GM18511 (cell line): Measurements from ENCODE around the gene ACP5.
"Not testable (repeated sequence)": the region's sequence is repeated elsewhere in the genome, so short reads cannot be mapped to it uniquely, and the experiment has no call there.

Experiments
- ATAC-seq: cut with Tn5 transposase; IDR thresholded peaks from one replicate; pipeline ENCODE4 v1.9.1; 2021; ENCODE audit warnings: mild to moderate bottlenecking, moderate library complexity; ENCODE audit not compliant: unreplicated experiment

The ACP5 gene

DNA sequence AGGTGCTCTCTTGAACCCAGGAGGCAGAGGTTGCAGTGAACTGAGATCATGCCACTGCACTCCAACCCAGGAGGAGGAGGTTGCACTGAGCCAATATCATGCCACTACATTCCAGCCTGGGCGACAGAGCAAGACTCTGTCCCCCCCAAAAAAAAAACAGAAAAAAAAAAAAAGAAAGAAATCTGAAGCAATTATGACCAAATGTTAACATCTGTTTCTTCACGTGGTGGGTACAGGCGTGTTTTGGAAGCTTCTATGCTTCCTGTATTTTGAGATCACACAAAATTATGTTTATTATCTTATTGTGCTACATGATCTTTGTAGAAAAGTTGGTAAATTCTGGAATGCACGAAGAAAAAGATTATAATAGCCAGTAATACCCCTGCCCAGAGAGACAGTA is 2.7 kb upstream of the ACP5 start:
- ATAC-seq = no peak

DNA sequence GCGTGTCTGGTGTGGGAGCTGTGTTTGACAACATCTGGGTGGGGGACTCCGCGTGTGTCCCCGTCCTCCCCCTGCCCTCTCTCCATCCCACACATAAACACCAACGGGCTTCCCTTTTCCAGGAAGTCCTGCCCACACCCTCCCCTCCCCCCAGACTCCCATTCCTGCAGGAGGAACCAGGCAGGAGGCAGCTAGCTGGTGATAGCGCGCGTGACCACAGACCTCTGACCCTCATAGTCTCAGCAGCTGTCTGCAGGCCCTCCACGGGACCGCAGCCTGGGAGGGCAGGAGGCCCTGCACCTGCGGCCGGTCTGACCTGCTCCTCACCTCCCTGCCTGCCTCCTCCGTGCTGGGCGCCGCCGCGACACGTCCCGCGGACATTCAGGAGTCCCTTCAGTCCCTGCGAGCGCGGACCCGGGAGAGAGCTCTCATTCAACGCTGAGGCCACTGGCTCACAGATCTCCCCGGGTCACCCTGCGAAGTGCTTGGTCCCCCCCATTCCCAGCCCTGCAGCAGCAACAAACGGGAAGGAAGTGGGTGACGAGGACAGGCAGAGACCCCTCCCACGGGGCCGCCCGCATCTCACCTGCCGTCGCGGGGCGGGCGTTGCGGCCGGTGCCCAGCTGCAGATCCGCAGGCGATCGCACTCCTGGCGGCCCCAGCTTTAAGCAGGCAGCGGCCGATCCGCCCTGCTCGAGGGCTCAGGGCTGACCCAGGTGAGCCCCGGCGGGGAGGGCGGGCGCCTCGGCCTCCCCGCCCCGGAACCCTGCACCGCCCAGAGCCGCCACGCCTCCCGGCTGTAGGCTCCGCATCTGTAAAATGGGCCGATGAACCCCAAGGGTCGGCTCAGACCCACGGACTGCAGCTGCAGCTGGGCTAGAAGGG is 1.1 kb upstream of the ACP5 start:
- ATAC-seq = no peak

DNA sequence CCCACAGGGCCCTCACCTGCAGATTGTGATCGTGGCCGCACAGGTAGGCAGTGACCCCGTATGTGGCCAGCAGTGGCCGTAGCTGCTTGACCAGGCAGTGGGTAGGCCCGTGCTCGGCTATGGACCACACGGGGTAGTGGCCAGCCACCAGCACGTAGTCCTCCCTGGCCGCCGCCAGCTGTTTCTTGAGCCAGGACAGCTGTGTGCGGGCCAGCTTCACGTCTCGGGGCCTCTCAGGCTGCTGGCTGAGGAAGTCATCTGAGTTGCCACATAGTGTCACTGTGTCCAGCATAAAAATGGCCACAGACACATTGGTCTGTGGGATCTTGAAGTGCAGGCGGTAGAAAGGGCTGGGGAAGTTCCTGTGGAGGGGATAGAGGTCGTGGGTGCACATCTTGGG is 1.2 kb downstream of the ACP5 start:
- no peak for ATAC-seq

DNA sequence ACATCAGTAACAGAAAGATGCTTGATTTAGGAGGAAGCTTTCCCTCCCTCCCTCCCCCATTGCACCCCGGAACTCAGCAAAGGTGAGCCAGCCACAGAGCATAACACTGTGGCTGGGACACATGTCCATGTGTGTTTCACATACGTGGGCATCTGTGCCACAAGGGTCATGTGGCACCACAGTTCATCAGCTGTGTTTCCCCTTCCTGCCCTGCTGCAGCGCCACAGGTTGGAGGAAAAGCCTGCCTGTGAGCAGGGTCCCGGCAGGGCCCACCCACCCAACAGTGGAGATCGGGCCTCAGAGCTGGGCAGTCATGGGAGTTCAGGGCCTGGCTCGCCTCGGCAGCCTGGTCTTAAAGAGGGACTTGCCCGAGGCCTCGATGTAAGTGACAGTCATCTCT is 2.8 kb downstream of the ACP5 start:
- ATAC-seq = no peak

DNA sequence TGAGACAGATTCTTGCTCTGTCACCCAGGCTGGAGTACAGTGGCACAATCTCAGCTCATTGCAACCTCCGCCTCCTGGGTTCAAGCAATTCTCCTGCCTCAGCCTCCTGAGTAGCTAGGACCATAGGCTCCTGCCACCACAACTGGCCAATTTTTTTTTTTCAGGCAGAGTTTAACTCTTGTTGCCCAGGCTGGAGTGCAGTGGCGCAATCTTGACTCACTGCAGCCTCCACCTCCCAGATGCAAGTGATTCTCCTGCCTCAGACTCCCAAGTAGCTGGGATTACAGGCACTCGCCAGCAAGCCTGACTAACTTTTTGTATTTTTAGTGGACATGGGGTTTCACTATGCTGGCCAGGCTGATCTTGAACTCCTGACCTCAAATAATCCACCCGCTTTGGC is 3.7 kb downstream of the ACP5 start:
- ATAC-seq = not testable (repeated sequence)

DNA sequence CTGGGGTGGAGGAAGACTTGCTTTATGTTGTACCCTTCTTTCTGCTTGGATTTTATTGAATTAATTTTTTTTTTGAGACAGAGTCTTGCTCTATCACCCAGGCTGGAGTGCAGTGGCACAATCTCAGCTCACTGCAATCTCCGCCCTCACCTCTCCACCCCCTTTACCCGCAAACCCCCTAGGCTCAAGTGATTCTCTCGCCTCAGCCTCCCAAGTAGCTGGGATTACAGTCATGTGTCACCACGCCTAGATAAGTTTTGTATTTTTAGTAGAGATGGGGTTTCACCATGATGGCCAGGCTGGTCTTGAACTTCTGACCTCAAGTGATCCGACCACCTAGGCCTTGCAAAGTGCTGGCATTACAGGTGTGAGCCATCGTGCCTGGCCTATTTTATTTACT is 4.1 kb downstream of the ACP5 start:
- ATAC-seq = not testable (repeated sequence)

DNA sequence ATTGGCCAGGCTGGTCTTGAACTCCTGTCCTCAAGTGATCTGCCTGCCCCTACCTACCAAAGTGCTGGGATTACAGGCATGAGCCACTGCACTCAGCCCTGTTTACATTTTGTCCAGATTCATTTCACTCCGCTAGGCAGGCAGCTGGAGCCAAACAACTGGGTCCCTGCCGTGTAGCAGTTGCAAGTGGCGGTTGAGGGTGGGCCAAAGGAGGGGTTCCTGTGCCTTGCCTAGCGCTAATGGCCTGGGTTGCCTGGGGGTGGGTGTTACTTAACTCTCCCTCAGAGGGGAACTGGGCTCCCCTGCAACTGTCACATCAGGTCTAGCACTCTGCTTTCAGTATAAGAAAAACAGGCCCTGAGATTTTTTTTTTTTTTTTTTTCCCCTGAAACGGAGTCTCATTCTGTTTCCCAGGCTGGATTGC is 7.4 kb downstream of the ACP5 start:
- no peak for ATAC-seq

DNA sequence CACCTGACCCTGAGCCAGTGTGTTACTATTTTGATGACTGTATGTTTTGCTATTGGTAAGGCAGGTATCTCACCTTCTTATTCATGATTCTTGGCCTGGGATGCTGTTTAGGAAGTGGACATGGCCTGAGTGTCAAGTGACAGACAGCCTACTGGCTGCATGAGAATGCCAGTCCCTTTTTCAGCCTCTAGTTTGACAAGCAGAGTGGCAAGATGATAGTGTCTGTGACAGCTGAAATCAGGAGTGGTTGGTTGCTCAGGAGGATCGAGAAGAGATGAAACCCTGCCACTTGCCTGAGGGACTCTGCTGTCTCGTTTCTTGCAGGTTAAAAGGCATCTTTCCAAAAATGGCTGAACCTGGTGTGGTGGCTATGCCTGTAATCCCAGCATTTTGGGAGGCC is 11.3 kb downstream of the ACP5 start:
- ATAC-seq = no peak

DNA sequence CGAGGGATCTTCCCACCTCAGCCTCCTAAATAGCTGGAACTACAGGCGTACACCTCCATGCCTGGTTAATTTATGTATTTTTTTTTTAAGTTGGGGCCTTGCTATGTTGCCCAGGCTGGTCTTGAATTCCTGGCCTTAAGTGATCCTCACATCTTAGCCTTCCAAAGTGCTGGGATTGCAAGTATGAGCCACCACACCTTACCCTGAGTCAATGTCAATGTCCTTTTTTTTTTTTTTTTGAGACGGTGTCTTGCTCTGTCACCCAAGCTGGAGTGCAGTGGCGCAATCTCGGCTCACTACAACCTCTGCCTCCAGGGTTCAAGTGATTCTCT is 11.8 kb downstream of the ACP5 start:
- ATAC-seq = not testable (repeated sequence)

DNA sequence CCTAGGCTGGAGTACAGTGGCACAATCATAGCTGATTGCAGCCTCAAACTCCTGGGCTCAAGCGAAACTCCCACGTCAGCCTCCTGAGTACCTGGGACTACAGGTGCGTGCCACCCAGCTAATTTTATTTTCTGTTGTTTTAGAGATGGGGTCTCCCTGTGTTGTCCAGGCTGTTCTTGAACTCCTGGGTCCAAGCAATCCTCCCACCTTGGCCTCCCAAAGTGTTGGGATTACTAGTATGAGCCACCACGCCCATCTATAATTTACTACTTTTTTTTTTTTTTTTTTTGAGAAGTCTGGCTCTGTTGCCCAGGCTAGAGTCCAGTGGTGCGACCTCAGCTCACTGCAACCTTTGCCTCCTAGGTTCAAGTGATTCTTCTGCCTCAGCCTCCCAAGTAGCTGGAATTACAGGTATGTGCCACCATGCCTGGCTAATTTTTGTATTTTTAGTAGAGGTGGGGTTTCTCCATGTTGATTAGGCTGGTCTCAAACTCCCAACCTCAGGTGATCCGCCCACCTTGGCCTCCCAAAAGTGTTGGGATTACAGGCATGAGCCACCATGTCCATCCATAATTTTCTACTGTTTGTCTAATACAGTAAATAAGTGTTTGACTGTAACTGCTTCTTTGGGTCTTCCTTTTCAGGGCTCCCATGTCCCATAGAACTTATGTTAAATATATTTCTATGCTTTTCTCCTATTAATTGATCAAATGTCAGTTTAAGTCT is 13.2 kb downstream of the ACP5 start:
- not testable (repeated sequence) for ATAC-seq

DNA sequence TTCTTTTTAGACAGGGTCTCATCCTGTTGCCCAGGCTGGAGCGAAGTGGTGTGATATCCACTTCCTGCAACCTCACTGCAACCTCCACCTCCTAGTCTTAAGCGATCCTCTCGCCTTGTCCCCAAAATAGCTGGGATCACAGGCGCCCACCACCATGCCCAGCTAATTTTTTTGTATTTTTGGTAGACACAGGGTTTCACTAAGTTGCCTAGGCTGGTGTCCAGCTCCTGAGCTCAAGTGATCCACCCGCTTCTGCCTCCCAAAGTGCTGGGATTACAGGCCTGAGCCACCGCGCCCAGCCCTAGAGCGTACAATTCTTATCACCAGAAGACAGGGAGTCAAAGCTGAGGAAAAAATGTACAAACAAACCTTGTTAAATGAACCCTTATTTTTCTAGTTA is 13.9 kb downstream of the ACP5 start:
- ATAC-seq = no peak

DNA sequence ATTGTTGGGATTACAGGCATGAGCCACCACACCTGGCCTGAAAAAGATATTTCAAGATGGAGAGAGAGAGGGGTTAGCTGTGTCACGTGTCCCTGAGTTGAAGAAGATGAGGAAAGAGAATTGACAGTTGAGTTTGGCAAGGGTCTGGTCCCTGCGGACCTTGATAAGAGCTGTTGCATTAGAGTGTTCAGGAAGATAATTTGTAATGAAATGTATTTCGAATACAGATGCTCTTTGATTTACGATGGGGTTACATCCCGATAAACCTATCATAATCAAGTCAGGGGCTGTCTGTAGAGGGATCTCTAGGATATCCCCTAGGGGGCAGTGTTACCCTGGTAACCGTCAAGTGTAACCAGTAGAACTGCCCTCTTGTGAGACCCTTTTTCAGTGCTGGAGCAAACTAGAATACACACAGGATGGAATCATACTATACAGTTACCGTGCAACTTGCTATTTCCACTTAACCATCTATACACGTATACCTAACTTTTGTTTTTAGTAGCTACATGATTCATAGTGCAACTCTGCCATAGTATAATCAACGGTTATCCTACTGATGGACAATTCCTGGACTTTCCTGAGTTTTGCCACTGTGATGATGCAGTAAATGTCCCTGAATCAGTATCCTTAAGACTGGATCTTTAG is 16.9 kb downstream of the ACP5 start:
- ATAC-seq = no peak

DNA sequence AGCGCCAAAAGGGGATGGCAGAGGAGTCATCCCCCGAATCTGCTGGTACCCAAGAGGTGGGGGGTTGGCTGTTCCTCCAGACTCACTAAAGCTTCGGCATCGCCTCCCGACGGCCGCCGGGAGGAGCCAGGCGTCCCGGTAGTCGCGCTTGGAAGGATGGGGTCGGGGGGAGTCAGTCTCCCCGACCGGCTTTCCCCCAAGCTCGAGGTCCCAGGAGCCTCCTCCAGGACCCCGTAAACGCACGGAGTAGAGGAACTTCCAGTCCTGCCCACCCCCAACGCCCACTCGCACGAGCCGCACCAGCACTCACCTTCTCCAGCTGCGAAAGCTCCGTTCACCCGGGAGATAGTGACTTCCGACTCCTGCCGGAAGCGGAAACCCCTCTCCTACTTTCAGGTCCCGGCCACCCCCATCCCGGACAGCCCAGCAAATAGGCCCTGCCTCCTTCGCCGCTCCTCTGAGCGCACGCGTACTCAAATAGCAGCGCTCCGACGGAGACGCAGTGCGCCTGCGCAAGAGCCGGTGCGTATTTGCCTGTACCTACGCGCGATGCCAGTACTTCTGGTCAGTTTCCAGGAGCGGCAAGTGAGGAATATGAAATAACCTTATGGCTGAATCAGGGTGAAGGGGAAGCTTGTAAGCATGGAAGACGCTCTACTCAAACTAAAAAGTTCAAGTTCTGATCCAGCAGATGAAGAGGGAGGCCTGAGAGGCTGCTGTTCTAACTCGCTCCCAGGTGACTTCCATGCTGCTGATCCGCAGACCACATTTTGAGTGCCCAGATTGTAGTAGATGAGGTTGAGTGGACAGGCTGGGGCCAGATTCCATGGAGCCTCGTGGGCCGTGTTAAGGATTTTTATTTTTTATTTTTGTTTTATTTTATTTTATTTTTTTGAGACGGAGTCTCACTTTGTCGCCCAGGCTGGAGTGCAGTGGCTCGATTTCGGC is 18.3 kb downstream of the ACP5 start, which contains the start of gene ELOF1:
TSS of gene ELOF1 (minus strand) at position 350 of the 948 bp plus-strand sequence. CDS start 4,883 bp downstream, outside the sequence.
- ATAC-seq = peak; percentile 85

DNA sequence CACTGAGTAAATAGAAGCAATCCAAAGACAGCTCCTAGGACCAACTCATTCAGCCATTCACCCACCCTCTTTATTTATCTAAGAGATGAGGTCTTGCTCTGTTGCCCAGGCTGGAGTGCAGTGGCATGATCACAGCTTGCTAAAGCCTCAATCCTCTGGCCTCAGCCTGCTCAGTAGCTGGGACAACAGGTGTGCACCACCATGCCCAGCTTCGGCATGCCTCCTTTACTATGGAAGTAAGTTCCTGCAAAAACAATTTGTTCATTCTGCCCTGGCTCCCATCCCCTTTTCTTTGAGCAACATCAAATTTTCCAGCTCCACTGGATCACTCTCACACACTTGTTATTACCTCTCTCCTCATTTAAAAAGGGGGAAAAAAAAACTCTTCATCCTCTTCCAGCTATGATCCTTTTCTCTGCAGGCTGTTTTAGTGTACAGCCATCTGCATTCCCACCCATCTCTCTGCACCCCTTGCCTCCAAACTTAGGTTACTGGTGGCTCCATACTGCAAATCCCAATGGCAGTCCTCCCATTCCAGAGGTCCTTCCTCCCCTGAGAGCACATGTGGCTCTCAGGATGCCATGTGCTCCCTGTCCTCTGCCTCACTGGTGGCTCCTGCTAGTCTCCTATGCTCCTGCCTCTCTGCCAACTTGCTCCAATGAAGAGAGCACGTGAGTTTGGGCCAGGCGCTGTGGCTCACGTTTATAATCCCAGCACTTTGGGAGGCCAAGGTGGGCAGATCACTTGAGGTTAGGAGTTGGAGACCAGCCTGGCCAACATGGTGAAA is 20.6 kb downstream of the ACP5 start:
- no peak for ATAC-seq

DNA sequence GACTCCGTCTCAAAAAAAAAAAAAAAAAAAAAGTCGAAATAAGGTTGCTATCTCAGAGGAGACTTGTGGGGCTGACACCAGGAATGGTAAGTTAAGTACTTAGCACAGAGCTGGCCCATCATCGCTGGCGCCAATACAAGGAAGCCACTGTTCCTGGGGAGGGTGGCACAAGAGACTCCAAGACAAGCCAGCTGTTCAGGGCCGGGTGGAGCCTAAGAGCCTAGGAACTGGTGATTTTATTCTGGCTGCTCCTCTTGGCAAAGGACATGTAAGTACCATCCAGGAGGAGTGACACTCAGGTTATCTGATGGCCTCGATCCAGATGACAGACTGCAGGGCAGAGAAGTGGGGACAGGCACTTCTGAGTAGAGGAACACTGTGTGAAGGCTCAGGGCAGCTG is 22.2 kb downstream of the ACP5 start:
- no peak for ATAC-seq

DNA sequence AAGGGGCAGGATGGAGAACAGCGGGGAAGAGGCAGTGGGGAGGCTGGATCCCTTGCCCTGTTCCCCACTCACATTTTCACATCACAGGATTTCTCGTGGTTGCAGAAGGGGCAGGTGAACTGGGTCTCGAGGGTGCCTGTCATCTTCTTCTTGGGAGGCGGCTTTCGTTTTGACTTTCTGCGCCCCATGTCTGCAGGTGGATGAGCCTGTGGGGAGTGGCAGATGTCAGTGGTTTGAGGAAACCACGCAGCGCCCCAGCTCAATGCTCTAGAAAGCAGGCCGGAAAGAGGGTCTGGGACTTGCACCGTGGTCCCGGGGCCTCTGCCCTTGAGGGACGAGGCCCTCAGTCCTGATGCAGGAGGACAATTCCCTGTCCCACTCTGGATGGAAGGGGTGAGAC is 23.3 kb downstream of the ACP5 start:
- ATAC-seq = no peak

DNA sequence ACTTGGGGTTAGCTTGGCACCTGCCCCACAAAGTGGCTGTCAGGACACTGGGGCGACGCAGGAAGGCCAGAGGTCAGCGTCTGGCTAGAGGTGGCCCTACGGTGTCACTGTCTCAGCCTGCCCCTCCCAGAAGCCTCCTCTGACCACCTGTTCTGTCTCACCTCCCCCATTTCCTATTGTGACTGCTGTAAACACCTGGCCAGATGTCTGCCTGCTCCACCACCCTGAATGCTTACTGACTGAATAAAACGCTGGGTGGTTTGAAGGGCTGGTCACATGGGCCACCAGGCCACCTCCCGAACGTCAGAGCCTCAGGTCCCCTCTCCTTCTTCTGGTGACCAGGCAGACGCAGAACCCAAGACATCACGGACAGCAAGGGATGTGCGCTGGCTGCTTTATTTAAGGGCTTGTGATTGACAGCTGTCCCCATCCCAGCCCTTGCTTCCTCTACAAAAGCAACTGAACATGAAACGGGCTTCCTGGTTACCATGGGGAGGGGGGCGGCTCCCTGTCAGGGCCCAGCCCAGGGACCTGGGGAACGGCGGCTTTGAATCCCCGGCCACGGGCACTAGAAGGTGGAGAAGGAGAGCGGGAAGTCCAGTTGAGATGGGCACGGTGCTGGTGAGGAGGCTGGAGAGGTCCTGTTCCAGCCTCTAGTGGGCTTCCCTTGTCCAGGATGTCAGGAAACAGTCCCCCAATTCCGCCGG is 24.6 kb downstream of the ACP5 start:
- no peak for ATAC-seq

DNA sequence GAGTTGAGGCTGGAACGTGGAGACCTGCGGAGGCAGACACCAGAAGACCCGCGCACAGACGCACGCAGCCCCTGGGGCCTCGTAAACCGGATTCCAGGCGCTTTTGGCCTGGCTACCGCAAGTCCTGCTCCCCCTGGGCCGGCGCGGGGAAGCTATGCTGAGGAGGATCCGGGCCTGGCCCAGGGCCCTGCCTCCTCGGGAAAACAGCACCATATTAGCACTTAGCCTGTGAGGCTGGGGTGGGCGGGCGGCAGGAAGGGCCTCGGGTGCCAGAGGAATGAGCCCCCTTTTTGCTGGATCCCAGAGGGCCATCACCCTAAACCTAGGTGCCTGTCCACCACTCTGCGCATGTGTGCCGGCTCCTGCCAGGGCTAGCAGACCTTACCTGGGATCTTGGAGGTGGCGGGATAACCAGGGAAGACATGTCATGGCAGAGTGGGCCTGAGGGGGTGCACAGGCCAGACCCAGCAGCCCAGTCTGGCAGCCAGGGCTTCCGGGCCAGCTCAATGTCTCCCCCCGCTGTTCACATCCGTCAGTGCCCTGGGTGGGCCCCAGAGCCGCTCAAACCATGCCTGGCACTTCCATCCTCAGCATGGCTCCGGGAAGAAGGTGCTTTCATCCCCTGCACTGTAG is 25.7 kb downstream of the ACP5 start:
- no peak for ATAC-seq

DNA sequence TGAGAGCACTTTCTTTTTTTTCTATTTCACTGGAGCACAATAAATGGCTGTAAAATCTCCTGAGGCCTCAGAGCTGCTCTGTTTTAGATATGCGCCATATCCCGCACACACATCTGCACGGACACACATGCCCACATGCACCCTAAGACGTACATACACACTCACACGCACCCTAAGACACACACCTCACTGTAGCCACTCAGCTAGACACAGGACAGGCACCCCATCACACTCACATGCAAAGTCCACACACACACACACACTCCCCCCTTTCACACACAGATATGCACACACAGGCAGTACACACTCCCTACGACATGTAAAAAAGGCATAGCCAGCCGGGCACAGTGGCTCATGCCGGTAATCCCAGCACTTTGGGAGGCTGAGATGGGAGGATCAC is 27.2 kb downstream of the ACP5 start:
- ATAC-seq = no peak
